KMS-11 (cell line): Measurements from ENCODE around the gene PVALEF.

ENCODE experiments used
- H2AFZ ChIP-seq: fragments of 200-600 bp; sonication (generic); 2 replicates; pipeline ENCODE4 v1.6.1; 2016; ENCODE audit warnings: antibody characterized with exemption, mixed run types, low read depth
- H3K27ac ChIP-seq: fragments of 200-600 bp; sonication (generic); 2 replicates; pipeline ENCODE4 v1.6.1; 2016; ENCODE audit warnings: mild to moderate bottlenecking, mixed run types
- H3K27me3 ChIP-seq: fragments of 200-600 bp; sonication (generic); 2 replicates; pipeline ENCODE4 v1.6.1; 2017; ENCODE audit warnings: mild to moderate bottlenecking, low read depth, mixed run types, moderate library complexity; ENCODE audit not compliant: insufficient read depth
- H3K36me3 ChIP-seq: fragments of 200-600 bp; sonication (generic); 2 replicates; pipeline ENCODE4 v1.6.1; 2017; ENCODE audit warnings: mild to moderate bottlenecking, mixed run types; ENCODE audit not compliant: insufficient read depth
- H3K4me1 ChIP-seq: fragments of 200-600 bp; sonication (generic); 2 replicates; pipeline ENCODE4 v1.6.1; 2016; ENCODE audit warnings: mild to moderate bottlenecking, low read depth, mixed run types; ENCODE audit not compliant: poor library complexity, severe bottlenecking
- H3K4me2 ChIP-seq: fragments of 200-600 bp; sonication (generic); 2 replicates; pipeline ENCODE4 v1.7.0; 2016; ENCODE audit warnings: mild to moderate bottlenecking, mixed run types
- H3K4me3 ChIP-seq: fragments of 200-600 bp; sonication (generic); IDR thresholded peaks from 2 replicates; pipeline ENCODE4 v1.6.1; 2017; ENCODE audit warnings: low read depth, low read length, mixed read lengths; ENCODE audit not compliant: insufficient read depth
- H3K79me2 ChIP-seq: fragments of 200-600 bp; sonication (generic); 2 replicates; pipeline ENCODE4 v1.6.1; 2016; ENCODE audit warnings: low read depth, mixed run types; ENCODE audit not compliant: insufficient read depth
- H3K9ac ChIP-seq: fragments of 200-600 bp; sonication (generic); 2 replicates; pipeline ENCODE4 v1.6.1; 2016; ENCODE audit warnings: mild to moderate bottlenecking, mixed run types
- H4K20me1 ChIP-seq: fragments of 200-600 bp; sonication (generic); 2 replicates; pipeline ENCODE4 v1.6.1; 2016; ENCODE audit warnings: mild to moderate bottlenecking, mixed run types; ENCODE audit not compliant: insufficient read depth
- TF ChIP-seq, protein P1 (sequence below): fragments of 200-600 bp; sonication (generic); conservative IDR thresholded peaks from 2 replicates; pipeline ENCODE4 v1.6.1; 2017; ENCODE audit warnings: low read depth, mild to moderate bottlenecking, antibody characterized with exemption, low read length, moderate library complexity, mixed read lengths

The PVALEF gene

DNA sequence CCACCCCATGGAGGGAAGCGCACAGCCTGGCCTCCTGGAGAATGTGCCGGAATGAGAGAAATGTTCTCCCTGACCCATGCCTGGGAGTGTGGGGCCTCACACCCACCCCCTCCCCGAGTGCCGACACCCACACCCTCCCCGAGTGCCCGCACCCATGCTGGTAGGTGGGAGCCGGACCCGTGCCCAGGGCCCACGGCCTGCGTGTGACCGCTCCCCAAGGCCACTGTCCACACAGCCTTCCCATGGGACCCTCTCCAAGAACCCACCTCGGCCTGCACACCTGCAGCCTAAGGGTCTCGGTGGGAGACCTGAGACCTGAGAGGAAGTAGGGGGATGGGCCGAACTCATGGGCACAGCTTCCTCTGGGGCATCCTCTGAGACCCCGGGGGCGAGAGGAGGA lies 3.3 kb upstream of the PVALEF start:
- H3K27me3 ChIP-seq, result peaks cover 88% of the 10 kb centered on the region
- H2AFZ ChIP-seq, result no peak overlapping the region
- H3K27ac ChIP-seq, result no peak overlapping the region
- H3K36me3 ChIP-seq, result no peaks in the 10 kb centered on the region
- H3K4me2 ChIP-seq, result no peak overlapping the region
- no peak overlapping the region for H3K9ac ChIP-seq
- no peaks in the 10 kb centered on the region for H3K79me2 ChIP-seq
- no peaks in the 10 kb centered on the region for H3K4me1 ChIP-seq
- no peaks in the 10 kb centered on the region for H4K20me1 ChIP-seq
- TF ChIP-seq, protein P1, sequence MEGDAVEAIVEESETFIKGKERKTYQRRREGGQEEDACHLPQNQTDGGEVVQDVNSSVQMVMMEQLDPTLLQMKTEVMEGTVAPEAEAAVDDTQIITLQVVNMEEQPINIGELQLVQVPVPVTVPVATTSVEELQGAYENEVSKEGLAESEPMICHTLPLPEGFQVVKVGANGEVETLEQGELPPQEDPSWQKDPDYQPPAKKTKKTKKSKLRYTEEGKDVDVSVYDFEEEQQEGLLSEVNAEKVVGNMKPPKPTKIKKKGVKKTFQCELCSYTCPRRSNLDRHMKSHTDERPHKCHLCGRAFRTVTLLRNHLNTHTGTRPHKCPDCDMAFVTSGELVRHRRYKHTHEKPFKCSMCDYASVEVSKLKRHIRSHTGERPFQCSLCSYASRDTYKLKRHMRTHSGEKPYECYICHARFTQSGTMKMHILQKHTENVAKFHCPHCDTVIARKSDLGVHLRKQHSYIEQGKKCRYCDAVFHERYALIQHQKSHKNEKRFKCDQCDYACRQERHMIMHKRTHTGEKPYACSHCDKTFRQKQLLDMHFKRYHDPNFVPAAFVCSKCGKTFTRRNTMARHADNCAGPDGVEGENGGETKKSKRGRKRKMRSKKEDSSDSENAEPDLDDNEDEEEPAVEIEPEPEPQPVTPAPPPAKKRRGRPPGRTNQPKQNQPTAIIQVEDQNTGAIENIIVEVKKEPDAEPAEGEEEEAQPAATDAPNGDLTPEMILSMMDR, result no peak
- no peak overlapping the region for H3K4me3 ChIP-seq

DNA sequence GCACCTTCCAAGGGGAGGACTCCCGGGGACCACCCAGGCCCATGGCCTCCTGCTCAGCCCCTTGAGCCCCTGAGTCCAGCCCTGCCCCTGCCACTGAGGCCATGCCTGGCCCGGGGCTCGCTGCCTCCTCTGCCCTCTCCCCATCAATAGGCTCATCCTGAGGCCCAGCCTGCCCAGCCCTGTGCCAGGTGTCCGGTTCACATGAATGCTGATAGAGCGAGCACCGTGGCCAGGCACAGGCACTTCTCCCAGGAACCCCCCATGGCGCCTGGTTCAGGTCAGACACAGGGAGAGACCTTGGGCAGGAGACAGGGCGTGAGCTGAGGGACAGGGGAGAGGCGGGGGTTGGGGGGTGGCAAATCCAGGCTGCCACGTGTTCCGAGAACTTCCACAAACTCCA lies 2.8 kb upstream of the PVALEF start:
- Histone ChIP-seq H3K36me3 (no peaks in the 10 kb centered on the region), H3K4me1 (no peaks in the 10 kb centered on the region), H4K20me1 (no peaks in the 10 kb centered on the region), H3K27me3 (peaks cover 88% of the 10 kb centered on the region), H3K9ac (no peak overlapping the region), H3K4me2 (no peak overlapping the region), H3K4me3 (no peak overlapping the region), H2AFZ (no peak overlapping the region), H3K79me2 (no peaks in the 10 kb centered on the region), H3K27ac (no peak overlapping the region)
- TF ChIP-seq, protein P1, result no peak

DNA sequence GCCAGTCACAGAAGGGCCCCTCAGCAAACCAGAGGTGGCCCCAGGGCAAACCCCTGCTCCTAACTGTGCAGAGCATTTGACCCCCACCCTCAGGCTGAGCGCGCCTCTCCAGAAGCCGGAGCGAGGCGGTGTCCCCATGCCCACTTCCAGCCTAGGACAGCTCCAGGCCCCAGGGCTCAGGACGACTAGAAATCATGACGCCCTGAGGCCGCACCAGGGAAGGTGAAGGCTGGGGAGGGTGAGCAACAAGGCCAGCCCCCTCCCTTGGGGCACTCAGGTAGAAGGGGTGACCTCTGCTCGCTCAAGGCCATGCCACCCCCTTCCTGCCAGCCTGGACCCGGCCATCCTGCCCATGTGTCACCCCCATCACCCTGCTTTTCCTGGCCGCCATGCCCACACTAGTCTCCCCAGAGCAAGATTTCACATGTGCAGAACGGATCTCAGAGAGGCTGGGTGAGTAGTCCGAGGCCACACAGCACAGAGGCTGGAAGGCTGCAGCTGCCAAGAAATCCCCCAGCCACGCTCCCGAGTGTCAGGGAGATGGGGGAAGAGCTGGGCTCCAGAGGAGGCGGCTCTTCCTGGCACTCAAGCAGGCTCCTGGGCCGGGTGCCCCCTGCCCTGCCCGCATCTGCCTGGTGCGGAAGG lies 2.1 kb upstream of the PVALEF start:
- no peak overlapping the region for H2AFZ ChIP-seq
- no peaks in the 10 kb centered on the region for H4K20me1 ChIP-seq
- H3K4me1 ChIP-seq, result no peaks in the 10 kb centered on the region
- peaks cover 88% of the 10 kb centered on the region for H3K27me3 ChIP-seq
- TF ChIP-seq, protein P1, result no peak
- no peak overlapping the region for H3K9ac ChIP-seq
- H3K36me3 ChIP-seq, result no peaks in the 10 kb centered on the region
- H3K4me2 ChIP-seq, result no peak overlapping the region
- no peak overlapping the region for H3K27ac ChIP-seq
- H3K79me2 ChIP-seq, result no peaks in the 10 kb centered on the region
- H3K4me3 ChIP-seq, result no peak overlapping the region

DNA sequence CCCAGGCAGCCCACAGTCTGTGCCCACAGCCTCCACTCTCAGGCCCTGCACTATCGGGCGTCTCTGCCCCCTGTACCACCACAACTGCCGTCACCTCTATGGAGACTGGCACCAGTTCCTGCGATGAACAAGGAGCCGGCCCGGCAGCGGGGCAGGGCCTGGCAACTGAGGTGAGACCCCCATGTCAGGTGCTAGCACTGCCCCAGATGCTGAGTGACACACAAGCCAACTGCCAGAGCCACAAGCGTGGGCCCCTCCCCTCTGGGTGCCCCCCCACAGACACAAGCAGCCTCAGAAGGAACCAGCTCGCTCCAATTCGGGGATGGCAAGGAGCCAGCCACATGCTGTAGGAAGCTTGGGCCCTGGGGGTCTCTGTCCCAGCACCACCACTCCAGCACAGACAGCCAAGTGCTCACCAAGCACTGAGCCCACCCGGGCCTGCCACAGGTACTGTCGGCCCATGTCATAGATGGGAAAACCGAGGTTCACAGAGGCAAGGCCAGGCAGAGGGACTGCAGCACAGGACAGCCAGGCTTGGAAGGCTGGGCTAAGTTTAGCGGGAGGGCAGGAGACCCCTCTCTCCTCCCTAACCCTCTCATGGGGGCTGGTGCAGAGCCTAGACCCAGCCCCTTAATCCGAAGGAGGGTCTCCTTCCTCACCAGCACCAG lies 1.5 kb upstream of the PVALEF start:
- Histone ChIP-seq H2AFZ (no peak overlapping the region), H3K79me2 (no peaks in the 10 kb centered on the region), H3K4me3 (no peak overlapping the region), H3K36me3 (no peaks in the 10 kb centered on the region), H4K20me1 (no peaks in the 10 kb centered on the region), H3K4me2 (no peak overlapping the region), H3K4me1 (no peaks in the 10 kb centered on the region), H3K9ac (no peak overlapping the region), H3K27ac (no peak overlapping the region), H3K27me3 (peaks cover 88% of the 10 kb centered on the region)
- TF ChIP-seq, protein P1, result no peak
